Keratinocyte (primary cell): ENCODE data around the gene CRX. TPM values are rescaled to one million over a fixed set of nuclear protein-coding genes. Genes with fewer than 3 reads are reported as not detected.

Experiments used
- DNase-seq: peaks from one replicate; pipeline ENCODE4 v3.0.0-alpha.2; 2011; ENCODE audit warnings: low read depth, missing footprints, low spot score
- FAIRE-seq: peaks from 2 replicates; lab custom pipeline; 2011; peaks lifted over from hg19 to GRCh38; lab: Jason Lieb, UNC
- H2AFZ ChIP-seq: 2 replicates; pipeline ENCODE4 v1.6.0; 2012; ENCODE audit warnings: low read length, control low read depth, inconsistent platforms; ENCODE audit not compliant: control insufficient read depth
- H3K27ac ChIP-seq: 2 replicates; pipeline ENCODE4 v1.5.1; 2011; ENCODE audit warnings: low read length; ENCODE audit not compliant: control insufficient read depth, insufficient read depth
- H3K27me3 ChIP-seq: 3 replicates; pipeline ENCODE4 v1.6.0; 2011; ENCODE audit warnings: low read length; ENCODE audit not compliant: control insufficient read depth, insufficient read depth; ENCODE audit errors: extremely low read depth
- H3K36me3 ChIP-seq, 2 experiments: 2 replicates in 1 of 2; 3 replicates in 1 of 2; pipeline ENCODE4 v1.5.1; 2011; ENCODE audit warnings: low read length in 2 of 2, mild to moderate bottlenecking in 1 of 2; ENCODE audit not compliant: control insufficient read depth in 2 of 2, insufficient read depth in 2 of 2; ENCODE audit errors: extremely low read depth in 1 of 2
- H3K4me1 ChIP-seq: 3 replicates; pipeline ENCODE4 v1.5.1; 2011; ENCODE audit warnings: low read length; ENCODE audit not compliant: control insufficient read depth, insufficient read depth; ENCODE audit errors: extremely low read depth
- H3K4me2 ChIP-seq: 3 replicates; pipeline ENCODE4 v1.6.0; 2011; ENCODE audit warnings: low read depth, low read length; ENCODE audit not compliant: control insufficient read depth, insufficient read depth; ENCODE audit errors: extremely low read depth
- H3K4me3 ChIP-seq, 3 experiments: fragments of 200-600 bp in 1 of 3; sonication (generic) in 1 of 3; 2 replicates in 2 of 3; 3 replicates in 1 of 3; pipeline ENCODE4 v1.5.1; 2011 to 2016; ENCODE audit warnings: low read length in 3 of 3, mild to moderate bottlenecking in 3 of 3, control low read depth in 2 of 3, inconsistent platforms in 1 of 3, low read depth in 1 of 3, mixed read lengths in 1 of 3, mixed run types in 1 of 3, moderate library complexity in 1 of 3; ENCODE audit not compliant: control insufficient read depth in 2 of 3, insufficient read depth in 2 of 3; ENCODE audit errors: extremely low read depth in 1 of 3
- H3K79me2 ChIP-seq: 2 replicates; pipeline ENCODE4 v1.6.0; 2012; ENCODE audit warnings: low read length; ENCODE audit not compliant: control insufficient read depth, insufficient read depth
- H3K9ac ChIP-seq: 3 replicates; pipeline ENCODE4 v1.6.0; 2011; ENCODE audit warnings: low read length; ENCODE audit not compliant: control insufficient read depth, insufficient read depth; ENCODE audit errors: extremely low read depth
- H3K9me1 ChIP-seq: 3 replicates; pipeline ENCODE4 v1.6.0; 2011; ENCODE audit warnings: low read length; ENCODE audit not compliant: control insufficient read depth, insufficient read depth; ENCODE audit errors: extremely low read depth
- H3K9me3 ChIP-seq: 2 replicates; pipeline ENCODE4 v1.5.1; 2012; ENCODE audit warnings: low read depth, low read length; ENCODE audit not compliant: control insufficient read depth
- H4K20me1 ChIP-seq: 3 replicates; pipeline ENCODE4 v1.6.0; 2011; ENCODE audit warnings: low read length; ENCODE audit not compliant: control insufficient read depth, insufficient read depth; ENCODE audit errors: extremely low read depth
- CTCF ChIP-seq, 3 experiments: IDR thresholded peaks in 1 of 3; conservative IDR thresholded peaks in 1 of 3; optimal IDR thresholded peaks in 1 of 3; 2 replicates in 2 of 3; 3 replicates in 1 of 3; pipeline versions ENCODE3 to v1.5.1; 2011; ENCODE audit warnings: low read length in 3 of 3, mild to moderate bottlenecking in 3 of 3, moderate library complexity in 2 of 3, control low read depth in 1 of 3, inconsistent platforms in 1 of 3; ENCODE audit not compliant: insufficient read depth in 2 of 3; ENCODE audit errors: extremely low read depth in 1 of 3
- EZH2 ChIP-seq: IDR thresholded peaks from one replicate; pipeline ENCODE4 v1.6.1; 2012; ENCODE audit warnings: inconsistent platforms, mild to moderate bottlenecking, low read length, moderate library complexity
- dilution Hi-C: fragments of 300-500 bp; cut with MboI; formaldehyde crosslinking; loops from one replicate; pipeline ENCODE4 v1.7.0; 2020; ENCODE audit warnings: low sequenced_read_pairs; ENCODE audit not compliant: extremely low pct_ligation_motif_present
- polyA plus RNA-seq, 5 experiments: library from polyadenylated mRNA; depleted of rRNA in 3 of 5; stranded (reverse) in 3 of 5; stranded (forward) in 1 of 5; unstranded in 1 of 5; fragments of >200 nt; gene quantifications; 1 replicate in 1 of 5; 2 replicates in 3 of 5; 3 replicates in 1 of 5; pipeline versions ENCODE4 v1.2.1 to v1.2.3, GENCODE V29; 2011 to 2012; ENCODE audit warnings: missing spikeins in 2 of 5, low read depth in 1 of 5, low replicate concordance in 1 of 5

The CRX gene
- polyA plus RNA-seq, 1 donor (not counting 4 experiments of a cell fraction or from before 2014, with no cell fraction given): not detected

- no peaks in the 10 kb centered on the region for H3K9me3 ChIP-seq
- no peak overlapping the region for H3K4me3 ChIP-seq
- no peak overlapping the region for H2AFZ ChIP-seq
- H3K27ac ChIP-seq: no peak overlapping the region
- no peaks in the 10 kb centered on the region for H3K36me3 ChIP-seq
- dilution Hi-C loops: no loop called here
- H3K27me3 ChIP-seq: no peaks in the 10 kb centered on the region
- no peak for DNase-seq
- peaks cover 6% of the 10 kb centered on the region for H3K4me1 ChIP-seq
- no peaks in the 10 kb centered on the region for H3K79me2 ChIP-seq
- H3K4me2 ChIP-seq: no peak overlapping the region
- TF ChIP-seq CTCF (optimal IDR thresholded peaks at IDR 0.05 in 1 of 3, IDR thresholded peaks at IDR 0.05 in 1 of 3, conservative IDR thresholded peaks at IDR 0.05 in 1 of 3; ENCODE audit: extremely low read depth in 1 of 3, insufficient read depth in 2 of 3, low read length in 3 of 3) (no peak), EZH2 (no peak)
- no peaks in the 10 kb centered on the region for H3K9me1 ChIP-seq
- H4K20me1 ChIP-seq: no peaks in the 10 kb centered on the region
- H3K9ac ChIP-seq: no peak overlapping the region
- no peak for FAIRE-seq
Measured at GRCh38 chr19:47794526-47794925, 27.2 kb upstream of the CRX start.

GRCh38 chr19:47796785-47797184, 25.0 kb upstream of the CRX start:
- Histone ChIP-seq H3K9ac (no peak overlapping the region), H3K4me2 (no peak overlapping the region), H3K27me3 (no peaks in the 10 kb centered on the region), H3K79me2 (no peaks in the 10 kb centered on the region), H3K4me1 (no peaks in the 10 kb centered on the region), H4K20me1 (no peaks in the 10 kb centered on the region), H3K27ac (no peak overlapping the region), H2AFZ (no peak overlapping the region), H3K4me3 (no peak overlapping the region), H3K9me1 (no peaks in the 10 kb centered on the region), H3K9me3 (no peaks in the 10 kb centered on the region), H3K36me3 (no peaks in the 10 kb centered on the region)
- no peak for DNase-seq
- FAIRE-seq: no peak
- dilution Hi-C loops: no loop called here
- no peak for TF ChIP-seq EZH2
- no peak for TF ChIP-seq CTCF (optimal IDR thresholded peaks at IDR 0.05 in 1 of 3, IDR thresholded peaks at IDR 0.05 in 1 of 3, conservative IDR thresholded peaks at IDR 0.05 in 1 of 3; ENCODE audit: extremely low read depth in 1 of 3, insufficient read depth in 2 of 3, low read length in 3 of 3)
